Parathyroid adenoma (tissue), 2 donors: ENCODE results near the gene NRIP1.

Source experiments
- H2AFZ ChIP-seq: fragments of 300-600 bp; sonication (generic); one replicate; pipeline ENCODE4 v1.7.0; 2017; ENCODE audit warnings: antibody characterized with exemption, mild to moderate bottlenecking
- H3K27ac ChIP-seq: fragments of 300-600 bp; sonication (generic); one replicate; pipeline ENCODE4 v1.7.0; 2017
- H3K27me3 ChIP-seq: fragments of 300-600 bp; sonication (generic); one replicate; pipeline ENCODE4 v1.7.0; 2017; ENCODE audit warnings: low read length; ENCODE audit not compliant: control insufficient read depth, insufficient read depth
- H3K36me3 ChIP-seq: fragments of 300-600 bp; sonication (generic); one replicate; pipeline ENCODE4 v1.7.0; 2017; ENCODE audit warnings: low read length; ENCODE audit not compliant: control insufficient read depth, insufficient read depth
- H3K4me1 ChIP-seq: fragments of 300-600 bp; sonication (generic); one replicate; pipeline ENCODE4 v1.7.0; 2017; ENCODE audit warnings: control low read depth
- H3K4me2 ChIP-seq: fragments of 300-600 bp; sonication (generic); one replicate; pipeline ENCODE4 v1.7.0; 2017; ENCODE audit warnings: low read length
- H3K4me3 ChIP-seq: fragments of 300-600 bp; sonication (generic); one replicate; pipeline ENCODE4 v1.7.0; 2017; ENCODE audit warnings: low read depth, low read length
- H3K79me2 ChIP-seq: fragments of 300-600 bp; sonication (generic); one replicate; pipeline ENCODE4 v1.7.0; 2017; ENCODE audit warnings: control low read depth
- H3K9ac ChIP-seq: fragments of 300-600 bp; sonication (generic); one replicate; pipeline ENCODE4 v1.7.0; 2017; ENCODE audit warnings: mild to moderate bottlenecking
- H3K9me3 ChIP-seq: fragments of 300-600 bp; sonication (generic); one replicate; pipeline ENCODE4 v1.7.0; 2017; ENCODE audit warnings: low read length; ENCODE audit not compliant: control insufficient read depth
- TF ChIP-seq, protein P1 (sequence below): fragments of 300-600 bp; sonication (generic); IDR thresholded peaks from one replicate; pipeline ENCODE4 v1.7.0; 2017; ENCODE audit warnings: antibody characterized with exemption, mild to moderate bottlenecking
- donor health status: primary hyperparathyroidism.

Gene NRIP1

DNA sequence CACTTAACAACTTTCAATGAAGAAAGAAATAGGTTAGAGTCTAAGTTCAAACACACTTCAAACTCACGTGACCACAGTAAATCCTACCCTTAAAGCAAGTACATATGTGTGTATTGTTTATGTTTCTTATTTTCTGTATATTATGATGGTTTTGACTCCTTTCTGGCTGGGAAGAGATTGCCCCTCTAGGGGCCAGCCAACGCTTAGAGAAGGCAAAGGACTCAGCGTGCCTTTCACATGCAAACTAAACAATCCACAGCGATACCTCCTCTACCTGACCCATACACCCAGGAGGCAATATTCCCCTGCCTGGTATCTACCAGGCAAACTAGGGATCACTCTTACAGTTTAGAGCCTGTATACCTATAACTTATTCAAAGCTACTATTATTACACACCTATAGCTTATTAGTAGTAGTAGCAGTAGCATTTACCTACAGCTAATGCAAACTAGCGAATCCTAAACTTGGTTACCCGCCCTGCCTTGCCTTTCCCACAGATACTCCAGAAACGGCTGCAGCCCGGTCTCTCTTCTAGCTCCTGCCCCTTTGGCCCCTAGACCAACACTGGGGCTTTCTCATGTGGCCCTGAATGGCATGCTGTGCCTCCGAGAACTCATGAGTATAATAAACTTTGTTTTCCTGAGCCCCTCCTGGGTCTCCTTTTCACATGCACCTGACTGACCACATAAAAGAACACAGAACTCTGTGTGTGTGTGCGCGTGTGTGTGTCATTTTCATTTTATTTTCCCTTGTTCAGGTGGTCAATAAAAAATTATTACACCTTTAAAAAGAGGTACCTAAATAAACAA lies 14.0 kb downstream of the NRIP1 start:
- Histone ChIP-seq H3K4me2 (no peak overlapping the region), H3K27ac (no peak overlapping the region), H3K27me3 (no peaks in the 10 kb centered on the region), H3K4me3 (no peak overlapping the region), H3K36me3 (no peaks in the 10 kb centered on the region), H2AFZ (no peak overlapping the region), H3K9ac (no peak overlapping the region), H3K4me1 (no peaks in the 10 kb centered on the region), H3K79me2 (peaks cover 16% of the 10 kb centered on the region), H3K9me3 (no peaks in the 10 kb centered on the region)
- TF ChIP-seq, protein P1, sequence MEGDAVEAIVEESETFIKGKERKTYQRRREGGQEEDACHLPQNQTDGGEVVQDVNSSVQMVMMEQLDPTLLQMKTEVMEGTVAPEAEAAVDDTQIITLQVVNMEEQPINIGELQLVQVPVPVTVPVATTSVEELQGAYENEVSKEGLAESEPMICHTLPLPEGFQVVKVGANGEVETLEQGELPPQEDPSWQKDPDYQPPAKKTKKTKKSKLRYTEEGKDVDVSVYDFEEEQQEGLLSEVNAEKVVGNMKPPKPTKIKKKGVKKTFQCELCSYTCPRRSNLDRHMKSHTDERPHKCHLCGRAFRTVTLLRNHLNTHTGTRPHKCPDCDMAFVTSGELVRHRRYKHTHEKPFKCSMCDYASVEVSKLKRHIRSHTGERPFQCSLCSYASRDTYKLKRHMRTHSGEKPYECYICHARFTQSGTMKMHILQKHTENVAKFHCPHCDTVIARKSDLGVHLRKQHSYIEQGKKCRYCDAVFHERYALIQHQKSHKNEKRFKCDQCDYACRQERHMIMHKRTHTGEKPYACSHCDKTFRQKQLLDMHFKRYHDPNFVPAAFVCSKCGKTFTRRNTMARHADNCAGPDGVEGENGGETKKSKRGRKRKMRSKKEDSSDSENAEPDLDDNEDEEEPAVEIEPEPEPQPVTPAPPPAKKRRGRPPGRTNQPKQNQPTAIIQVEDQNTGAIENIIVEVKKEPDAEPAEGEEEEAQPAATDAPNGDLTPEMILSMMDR, result no peak

- TF ChIP-seq, protein P1, result no peak
- H3K36me3 ChIP-seq, result no peaks in the 10 kb centered on the region
- no peak overlapping the region for H3K9ac ChIP-seq
- no peak overlapping the region for H2AFZ ChIP-seq
- no peak overlapping the region for H3K27ac ChIP-seq
- no peaks in the 10 kb centered on the region for H3K4me1 ChIP-seq
- peaks cover 7% of the 10 kb centered on the region for H3K79me2 ChIP-seq
- no peaks in the 10 kb centered on the region for H3K27me3 ChIP-seq
- no peaks in the 10 kb centered on the region for H3K9me3 ChIP-seq
- H3K4me3 ChIP-seq, result no peak overlapping the region
- no peak overlapping the region for H3K4me2 ChIP-seq
Observed at GRCh38 chr21:15045017-15045416, 19.8 kb downstream of the NRIP1 start.

GRCh38 chr21:15042531-15042930 lies 22.3 kb downstream of the NRIP1 start:
- no peaks in the 10 kb centered on the region for H3K27me3 ChIP-seq
- TF ChIP-seq, protein P1, result no peak
- no peaks in the 10 kb centered on the region for H3K9me3 ChIP-seq
- no peak overlapping the region for H2AFZ ChIP-seq
- H3K9ac ChIP-seq, result no peak overlapping the region
- no peak overlapping the region for H3K4me2 ChIP-seq
- H3K4me1 ChIP-seq, result no peaks in the 10 kb centered on the region
- no peak overlapping the region for H3K4me3 ChIP-seq
- H3K27ac ChIP-seq, result no peak overlapping the region
- peaks cover 8% of the 10 kb centered on the region for H3K79me2 ChIP-seq
- H3K36me3 ChIP-seq, result no peaks in the 10 kb centered on the region

- H3K79me2 ChIP-seq, result peaks cover 5% of the 10 kb centered on the region
- H3K9ac ChIP-seq, result no peak overlapping the region
- TF ChIP-seq, protein P1, result no peak
- H3K4me3 ChIP-seq, result no peak overlapping the region
- no peaks in the 10 kb centered on the region for H3K4me1 ChIP-seq
- H3K9me3 ChIP-seq, result no peaks in the 10 kb centered on the region
- H2AFZ ChIP-seq, result no peak overlapping the region
- H3K27ac ChIP-seq, result no peak overlapping the region
- no peak overlapping the region for H3K4me2 ChIP-seq
- H3K27me3 ChIP-seq, result no peaks in the 10 kb centered on the region
- H3K36me3 ChIP-seq, result no peaks in the 10 kb centered on the region
Observed at GRCh38 chr21:15039607-15040299, 25.0 kb downstream of the NRIP1 start.
